ENCODE measurements around the gene FSTL4. TPM values are rescaled to one million over a fixed set of nuclear protein-coding genes. Genes with fewer than 3 reads are reported as not detected.
"Not testable (repeated sequence)": the region's sequence is repeated elsewhere in the genome, so short reads cannot be mapped to it uniquely, and the experiment has no call there.

Gene FSTL4
- total RNA-seq, 2 donors from 2014 or later: not detected

- no peak for ATAC-seq
Observed at GRCh38 chr5:133201310-133201709, 411.0 kb downstream of the FSTL4 start.

DNA sequence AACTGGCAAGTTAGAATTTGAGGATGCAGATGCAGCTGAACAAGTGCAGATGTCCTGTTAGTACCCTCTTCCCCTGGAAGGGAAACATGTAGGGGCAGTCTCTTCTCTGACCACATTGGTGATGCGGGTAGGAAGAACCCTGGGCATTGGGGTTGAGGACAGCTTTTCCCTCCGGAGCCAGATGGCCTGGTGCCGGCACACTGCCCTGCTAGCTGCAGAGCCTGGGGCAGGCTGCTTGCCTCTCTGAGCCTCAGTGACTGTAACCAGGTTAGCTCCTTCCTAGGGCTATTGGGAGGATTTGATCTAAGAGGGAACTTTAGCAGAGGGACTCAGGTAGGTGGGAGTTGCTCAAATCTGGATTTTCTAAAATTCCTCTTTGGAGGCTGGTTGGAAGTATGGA lies 412.1 kb downstream of the FSTL4 start:
- Mint-ChIP-seq H3K9me3 (no peaks in the 10 kb centered on the region), H3K27ac (no peak overlapping the region), H3K36me3 (no peaks in the 10 kb centered on the region)
- no peak for ATAC-seq
- no peak for DNase-seq (ENCODE audit: low spot score in 2 of 2)

More at GRCh38 chr5:133201310-133201709, 411.0 kb downstream of the FSTL4 start:
- Mint-ChIP-seq H3K36me3 (no peaks in the 10 kb centered on the region), H3K9me3 (no peaks in the 10 kb centered on the region), H3K27ac (no peak overlapping the region)
- DNase-seq (ENCODE audit: low spot score in 2 of 2): no peak

- H3K27ac Mint-ChIP-seq: peak overlapping the region in 1 of 2 donors; percentile 46
- DNase-seq (ENCODE audit: low spot score in 2 of 2) (no peak), ATAC-seq (no peak)
- no peaks in the 10 kb centered on the region for H3K36me3 Mint-ChIP-seq
- H3K9me3 Mint-ChIP-seq: no peaks in the 10 kb centered on the region
Observed at GRCh38 chr5:133199417-133200178, 412.7 kb downstream of the FSTL4 start.

DNA sequence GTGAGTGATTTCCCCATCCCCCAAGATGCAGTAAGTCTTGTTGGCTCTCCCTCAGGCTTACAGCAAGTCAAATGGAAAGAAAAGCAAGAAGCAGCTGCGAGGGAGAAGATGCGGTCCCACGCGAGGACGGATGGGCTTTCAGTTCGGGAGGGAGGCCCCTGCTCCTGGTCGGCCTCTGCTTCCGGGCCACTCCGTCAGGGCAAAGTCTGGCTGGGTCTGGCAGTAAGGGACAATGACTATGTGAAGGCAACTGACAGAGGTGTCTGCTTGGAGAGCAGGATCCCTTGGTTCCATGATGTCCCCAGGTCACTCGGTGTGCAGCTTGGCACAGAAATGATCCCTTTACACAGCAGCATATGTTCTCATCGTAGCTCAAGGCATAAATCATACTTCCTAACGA lies 413.8 kb downstream of the FSTL4 start:
- H3K27ac Mint-ChIP-seq: no peak overlapping the region
- H3K9me3 Mint-ChIP-seq: no peaks in the 10 kb centered on the region
- no peak for ATAC-seq
- DNase-seq (ENCODE audit: low spot score in 2 of 2): no peak
- no peaks in the 10 kb centered on the region for H3K36me3 Mint-ChIP-seq

GRCh38 chr5:133196441-133197085 lies 415.8 kb downstream of the FSTL4 start:
- no peak for DNase-seq (ENCODE audit: low spot score in 2 of 2)
- ATAC-seq: no peak
- H3K36me3 Mint-ChIP-seq: no peaks in the 10 kb centered on the region
- H3K27ac Mint-ChIP-seq: no peak overlapping the region
- H3K9me3 Mint-ChIP-seq: no peaks in the 10 kb centered on the region

DNA sequence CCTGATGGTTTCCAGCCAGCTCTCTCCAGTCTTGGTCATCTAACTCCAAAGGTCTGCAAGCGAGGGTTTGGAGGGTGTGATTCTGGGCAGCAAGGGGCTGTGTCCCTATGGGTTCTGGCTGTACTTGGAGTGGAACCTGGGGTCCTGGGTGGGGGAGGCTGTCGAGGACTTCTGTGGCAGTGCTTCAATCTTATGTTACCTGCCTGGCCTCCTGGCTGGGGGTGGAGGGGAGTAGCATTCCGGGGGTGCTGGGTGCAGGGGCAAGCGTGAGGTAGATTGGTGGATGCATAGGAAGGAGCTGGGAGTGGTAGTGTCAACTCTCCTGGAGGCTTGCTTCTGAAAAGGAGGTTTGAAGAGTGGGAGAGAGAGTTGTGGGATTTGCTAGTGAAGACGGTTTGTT lies 417.1 kb downstream of the FSTL4 start:
- Mint-ChIP-seq H3K27ac (no peak overlapping the region), H3K9me3 (no peaks in the 10 kb centered on the region), H3K36me3 (no peaks in the 10 kb centered on the region)
- ATAC-seq (no peak), DNase-seq (ENCODE audit: low spot score in 2 of 2) (no peak)

GRCh38 chr5:133193794-133194193 lies 418.5 kb downstream of the FSTL4 start:
- no peak for ATAC-seq
- Mint-ChIP-seq H3K36me3 (no peaks in the 10 kb centered on the region), H3K27ac (no peak overlapping the region), H3K9me3 (no peaks in the 10 kb centered on the region)
- no peak for DNase-seq (ENCODE audit: low spot score in 2 of 2)

- Mint-ChIP-seq H3K36me3 (no peaks in the 10 kb centered on the region), H3K27ac (peak overlapping the region in 1 of 2 donors; percentile 58), H3K9me3 (no peaks in the 10 kb centered on the region)
- ATAC-seq (no peak), DNase-seq (ENCODE audit: low spot score in 2 of 2) (no peak)
Observed at GRCh38 chr5:133192716-133193115, 419.6 kb downstream of the FSTL4 start.

DNA sequence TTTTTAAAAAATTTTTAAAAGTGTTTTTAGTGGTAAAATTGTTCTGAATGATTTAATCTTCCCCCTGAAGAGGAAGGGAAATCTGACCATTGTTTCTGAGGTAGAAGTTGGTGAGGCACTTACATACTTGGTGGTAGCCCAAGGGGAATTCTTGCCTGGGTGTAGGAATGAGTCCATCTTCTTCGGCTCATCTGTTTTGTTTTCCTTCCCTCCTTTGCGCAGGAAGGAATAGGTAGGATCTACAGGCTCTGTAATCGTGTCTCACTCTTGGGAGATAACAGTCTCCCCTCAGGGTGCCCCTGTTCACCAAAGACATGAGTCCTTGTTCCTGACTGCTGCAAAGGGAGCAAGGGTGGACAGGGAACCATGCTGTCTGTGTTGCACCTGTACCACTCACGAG lies 422.5 kb downstream of the FSTL4 start:
- no peaks in the 10 kb centered on the region for H3K36me3 Mint-ChIP-seq
- DNase-seq (ENCODE audit: low spot score in 2 of 2) (no peak), ATAC-seq (no peak)

DNA sequence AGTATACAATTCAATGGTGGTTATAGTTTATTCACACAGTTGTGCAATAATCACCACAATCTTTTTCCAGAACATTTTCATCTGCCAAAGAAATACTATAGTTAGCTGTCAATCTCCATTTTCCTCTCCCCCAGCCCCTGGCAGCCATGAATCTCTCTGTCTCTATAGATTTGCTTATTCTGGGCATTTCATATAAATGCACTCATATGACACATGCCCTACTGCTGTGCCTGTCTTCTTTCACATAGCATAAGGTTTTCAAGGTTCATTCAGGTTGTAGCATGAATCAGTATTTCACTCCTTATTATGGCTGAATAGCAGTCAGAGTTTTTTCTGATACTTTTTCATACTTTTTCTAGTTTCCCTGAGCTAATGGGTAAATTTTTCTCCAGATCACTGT lies 432.9 kb downstream of the FSTL4 start:
- no peak for ATAC-seq
- Mint-ChIP-seq H3K9me3 (no peaks in the 10 kb centered on the region), H3K27ac (no peak overlapping the region), H3K36me3 (peaks cover 0 to 5% of the 10 kb centered on the region in 2 donors)
- DNase-seq (ENCODE audit: low spot score in 2 of 2): no peak

More for the DNA sequence above, 422.5 kb downstream of the FSTL4 start:
- no peaks in the 10 kb centered on the region for H3K9me3 Mint-ChIP-seq
- no peak overlapping the region for H3K27ac Mint-ChIP-seq

GRCh38 chr5:133170756-133171387 lies 441.5 kb downstream of the FSTL4 start:
- ATAC-seq (peak in 1 of 2 donors; percentile 22), DNase-seq (ENCODE audit: low spot score in 2 of 2) (peak in 1 of 2 donors; percentile 18)
- H3K36me3 Mint-ChIP-seq: peaks cover 19 to 22% of the 10 kb centered on the region in 2 donors
- peaks cover 14 to 24% of the 10 kb centered on the region in 2 donors for H3K9me3 Mint-ChIP-seq
- not testable (repeated sequence) for H3K27ac Mint-ChIP-seq

- Mint-ChIP-seq H3K27ac (peak overlapping the region; percentile 21 to 41), H3K9me3 (peaks cover 11 to 16% of the 10 kb centered on the region in 2 donors)
Observed at GRCh38 chr5:133164759-133165158, 447.6 kb downstream of the FSTL4 start.

DNA sequence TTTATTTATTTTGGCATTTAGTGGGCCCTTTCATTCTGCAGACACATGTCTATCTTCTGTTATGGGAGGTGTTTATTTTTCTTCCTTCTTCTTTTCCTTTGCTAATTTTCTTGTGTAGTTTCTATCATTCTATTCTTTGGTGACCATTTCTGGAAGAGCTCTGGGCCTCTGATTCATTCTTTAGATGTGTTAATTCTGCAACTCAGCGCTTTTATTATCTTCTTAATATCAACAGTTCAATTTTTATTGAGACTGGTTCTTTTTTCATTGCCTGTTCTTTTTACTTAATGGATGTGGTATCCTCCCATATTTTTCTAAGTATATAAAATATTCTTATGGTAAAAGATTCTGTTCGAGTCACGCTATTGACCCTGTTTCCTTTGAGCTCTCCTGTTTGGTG lies 448.5 kb downstream of the FSTL4 start:
- H3K27ac Mint-ChIP-seq: no peak overlapping the region
- H3K9me3 Mint-ChIP-seq: peaks cover 4 to 10% of the 10 kb centered on the region in 2 donors
- H3K36me3 Mint-ChIP-seq: peaks cover 8% of the 10 kb centered on the region in 2 donors
- ATAC-seq: no peak
- no peak for DNase-seq (ENCODE audit: low spot score in 2 of 2)

More at GRCh38 chr5:133164759-133165158, 447.6 kb downstream of the FSTL4 start:
- no peak for DNase-seq (ENCODE audit: low spot score in 2 of 2)
- ATAC-seq: no peak
- H3K36me3 Mint-ChIP-seq: peaks cover 11 to 17% of the 10 kb centered on the region in 2 donors

GRCh38 chr5:133159543-133159942 lies 452.8 kb downstream of the FSTL4 start:
- Mint-ChIP-seq H3K36me3 (no peaks in the 10 kb centered on the region), H3K27ac (no peak overlapping the region)

DNA sequence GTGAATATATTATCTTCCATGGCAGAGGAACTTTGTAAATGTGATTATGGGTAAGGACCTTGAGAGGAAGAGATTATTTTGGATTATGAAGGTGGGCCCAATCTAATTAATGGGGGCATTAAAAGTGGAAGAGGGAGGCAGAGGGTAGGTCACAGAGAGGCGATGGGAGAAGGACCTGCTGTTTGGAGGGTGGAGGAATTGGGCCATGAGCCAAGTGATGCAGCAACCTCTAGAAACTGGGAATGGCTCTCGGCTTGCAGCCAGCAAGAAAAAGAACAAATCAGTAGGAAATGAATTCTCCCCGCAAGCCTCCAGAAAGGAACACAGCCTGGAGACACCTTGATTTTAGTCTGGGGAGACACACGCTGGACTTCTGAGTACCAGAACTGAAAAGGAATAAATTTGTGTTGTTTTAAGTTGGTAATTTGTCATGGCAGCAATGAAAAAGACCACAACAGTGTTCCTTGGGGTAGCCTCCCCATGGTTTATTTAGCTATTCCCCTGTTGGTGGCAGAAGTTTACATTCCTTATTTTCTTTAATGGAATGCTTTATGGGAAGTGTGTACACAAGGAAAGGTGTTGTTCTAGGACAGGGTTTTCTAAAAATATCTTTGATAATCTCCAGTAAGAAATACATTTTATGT lies 456.9 kb downstream of the FSTL4 start:
- no peak overlapping the region for H3K27ac Mint-ChIP-seq
- ATAC-seq (no peak), DNase-seq (ENCODE audit: low spot score in 2 of 2) (no peak)
- H3K9me3 Mint-ChIP-seq: no peaks in the 10 kb centered on the region
- H3K36me3 Mint-ChIP-seq: no peaks in the 10 kb centered on the region

More at GRCh38 chr5:133159543-133159942, 452.8 kb downstream of the FSTL4 start:
- DNase-seq (ENCODE audit: low spot score in 2 of 2) (no peak), ATAC-seq (no peak)
- H3K9me3 Mint-ChIP-seq: no peaks in the 10 kb centered on the region

GRCh38 chr5:133154274-133155075 lies 457.9 kb downstream of the FSTL4 start:
- Mint-ChIP-seq H3K9me3 (no peaks in the 10 kb centered on the region), H3K36me3 (no peaks in the 10 kb centered on the region), H3K27ac (no peak overlapping the region)
- DNase-seq (ENCODE audit: low spot score in 2 of 2) (no peak), ATAC-seq (no peak)
